HCT116 (cell line): ENCODE data around the gene UCN. TPM values are rescaled to one million over a fixed set of nuclear protein-coding genes. Genes with fewer than 3 reads are reported as not detected.

Experiments
- ATAC-seq: fragments of 200-7000 bp; cut with Tn5 transposase; 2 replicates; pipeline ENCODE4 v1.9.1; 2020; ENCODE audit warnings: mild to moderate bottlenecking, moderate library complexity
- BruUV-seq: library from RNA; stranded (reverse); fragments of 400-500 nt; replicated peaks from 2 replicates; lab custom pipeline; 2021; lab: Mats Ljungman, UMichigan
- CTCF ChIA-PET: fragments of 300-600 bp; sonication (Branson Sonifier 250); formaldehyde crosslinking; loops from one replicate; lab custom pipeline; 2021; ENCODE audit warnings: antibody characterized with exemption; lab: Charles Lee
- POLR2A ChIA-PET: fragments of 300-600, 350-600 bp; sonication (Branson Sonifier 250); formaldehyde crosslinking; loops from one replicate; lab custom pipeline; 2021; ENCODE audit warnings: antibody characterized with exemption; lab: Charles Lee
- RAD21 ChIA-PET, 2 experiments: fragments of 300-600 bp; sonication (Branson Sonifier 250); formaldehyde crosslinking; loops; one replicate each; lab custom pipeline; 2023; ENCODE audit warnings: low total read pairs in 2 of 2; ENCODE audit not compliant: uncharacterized antibody in 2 of 2, unreplicated experiment in 2 of 2, low non-redundant PET in 1 of 2; lab: Charles Lee
- DNase-seq: peaks from one replicate; pipeline ENCODE4 v3.0.0-alpha.2; 2010; ENCODE audit warnings: low read depth, low spot score
- H2AFZ ChIP-seq: fragments of 200-600 bp; shearing (Covaris generic), sonication (generic); 2 replicates; pipeline ENCODE4 v1.6.1; 2017; ENCODE audit warnings: low read depth, mixed run types, mixed read lengths, antibody characterized with exemption, low read length; ENCODE audit not compliant: poor library complexity, severe bottlenecking
- H3K27ac ChIP-seq: 2 replicates; pipeline ENCODE4 v1.5.1; 2012; ENCODE audit warnings: low read depth, low read length
- H3K27me3 ChIP-seq: fragments of 200-600 bp; sonication (generic); 2 replicates; pipeline ENCODE4 v1.6.1; 2016; ENCODE audit warnings: mixed run types, low read length, mixed read lengths; ENCODE audit not compliant: insufficient read depth
- H3K36me3 ChIP-seq, 2 experiments: fragments of 200-500 bp in 1 of 2; fragments of 200-600 bp in 1 of 2; sonication (Bioruptor generic) in 1 of 2; sonication (generic) in 1 of 2; 2 replicates each; pipeline versions ENCODE4 v1.5.1 to v1.6.1; 2014 to 2016; ENCODE audit warnings: low read length in 2 of 2, inconsistent platforms in 1 of 2, mixed read lengths in 1 of 2, mixed run types in 1 of 2; ENCODE audit not compliant: insufficient read depth in 2 of 2, control insufficient read depth in 1 of 2
- H3K4me1 ChIP-seq, 2 experiments: fragments of 200-600 bp in 1 of 2; sonication (generic) in 1 of 2; 2 replicates each; pipeline versions ENCODE4 v1.5.1 to v1.6.1; 2012 to 2017; ENCODE audit warnings: low read length in 2 of 2, inconsistent platforms in 1 of 2, mild to moderate bottlenecking in 1 of 2, mixed read lengths in 1 of 2, mixed run types in 1 of 2, moderate library complexity in 1 of 2; ENCODE audit not compliant: insufficient read depth in 2 of 2, control insufficient read depth in 1 of 2
- H3K4me2 ChIP-seq: fragments of 200-600 bp; sonication (generic); 2 replicates; pipeline ENCODE4 v1.6.1; 2017; ENCODE audit warnings: mixed run types, low read length, mixed read lengths
- H3K4me3 ChIP-seq, 2 experiments: fragments of 200-600 bp in 1 of 2; sonication (generic) in 1 of 2; replicated peaks in 1 of 2; 2 replicates each; pipeline ENCODE4 v1.5.1; 2011 to 2016; ENCODE audit warnings: low read length in 2 of 2, control low read depth in 1 of 2, low read depth in 1 of 2, mild to moderate bottlenecking in 1 of 2, mixed read lengths in 1 of 2, mixed run types in 1 of 2
- H3K79me2 ChIP-seq: fragments of 200-600 bp; sonication (generic); 2 replicates; pipeline ENCODE4 v1.6.1; 2017; ENCODE audit warnings: mild to moderate bottlenecking, mixed run types, low read length, moderate library complexity, mixed read lengths; ENCODE audit not compliant: insufficient read depth
- H3K9ac ChIP-seq: fragments of 200-600 bp; sonication (generic); 2 replicates; pipeline ENCODE4 v1.6.1; 2016; ENCODE audit warnings: low read length, mixed read lengths
- H3K9me2 ChIP-seq: fragments of 200-600 bp; sonication (generic), shearing (Covaris generic); 2 replicates; pipeline ENCODE4 v1.6.1; 2017; ENCODE audit warnings: mixed run types, mild to moderate bottlenecking, moderate library complexity; ENCODE audit not compliant: insufficient read depth
- H3K9me3 ChIP-seq, 2 experiments: fragments of 200-500 bp in 1 of 2; fragments of 200-600 bp in 1 of 2; sonication (Bioruptor generic) in 1 of 2; sonication (generic) in 1 of 2; 2 replicates each; pipeline ENCODE4 v1.6.1; 2014 to 2017; ENCODE audit warnings: low read length in 2 of 2, mixed read lengths in 2 of 2, inconsistent platforms in 1 of 2, low read depth in 1 of 2, mild to moderate bottlenecking in 1 of 2, mixed run types in 1 of 2, moderate library complexity in 1 of 2; ENCODE audit not compliant: control insufficient read depth in 1 of 2, insufficient read depth in 1 of 2
- H4K20me1 ChIP-seq: fragments of 200-600 bp; sonication (generic), shearing (Covaris generic); 2 replicates; pipeline ENCODE4 v1.6.1; 2017; ENCODE audit warnings: mixed run types, mild to moderate bottlenecking, moderate library complexity; ENCODE audit not compliant: insufficient read depth
- ATF3 ChIP-seq: IDR thresholded peaks from 2 replicates; pipeline ENCODE4 v1.6.1; 2012
- CBX3 ChIP-seq: IDR thresholded peaks from 2 replicates; pipeline ENCODE4 v1.6.1; 2012; ENCODE audit warnings: low read depth
- CEBPB ChIP-seq: IDR thresholded peaks from 2 replicates; pipeline ENCODE4 v1.6.1; 2012; ENCODE audit warnings: low read depth
- EGR1 ChIP-seq: IDR thresholded peaks from 2 replicates; pipeline ENCODE4 v1.6.1; 2012; ENCODE audit warnings: low read depth
- ELF1 ChIP-seq: IDR thresholded peaks from 2 replicates; pipeline ENCODE4 v1.6.1; 2012; ENCODE audit warnings: low read depth, borderline replicate concordance
- EZH2 ChIP-seq: fragments of 200-600 bp; sonication (generic); IDR thresholded peaks from 2 replicates; pipeline ENCODE4 v1.6.1; 2017; ENCODE audit warnings: antibody characterized with exemption, mixed run types
- FOSL1 ChIP-seq: IDR thresholded peaks from 2 replicates; pipeline ENCODE4 v1.6.1; 2012; ENCODE audit warnings: low read depth
- POLR2AphosphoS5 ChIP-seq: IDR thresholded peaks from 2 replicates; pipeline ENCODE4 v1.6.1; 2011; ENCODE audit warnings: mild to moderate bottlenecking, low read depth, low read length, moderate library complexity
- RAD21 ChIP-seq: IDR thresholded peaks from 2 replicates; pipeline ENCODE4 v1.6.1; 2012; ENCODE audit warnings: low read depth, mild to moderate bottlenecking
- REST ChIP-seq: IDR thresholded peaks from 2 replicates; pipeline ENCODE4 v1.6.1; 2012; ENCODE audit warnings: low read depth
- SP1 ChIP-seq: IDR thresholded peaks from 2 replicates; pipeline ENCODE4 v1.6.1; 2012; ENCODE audit warnings: low read depth
- YY1 ChIP-seq: IDR thresholded peaks from 2 replicates; pipeline ENCODE4 v1.6.1; 2011; ENCODE audit warnings: low read length, low read depth, moderate library complexity, mild to moderate bottlenecking; ENCODE audit not compliant: insufficient replicate concordance; ENCODE audit errors: extremely low read depth
- ZBTB33 ChIP-seq: IDR thresholded peaks from 2 replicates; pipeline ENCODE4 v1.6.1; 2011; ENCODE audit warnings: mild to moderate bottlenecking, low read length, moderate library complexity; ENCODE audit not compliant: insufficient replicate concordance; ENCODE audit errors: extremely low read depth
- ZFX ChIP-seq: fragments of 450-650 bp; IDR thresholded peaks from 2 replicates; pipeline ENCODE4 v1.6.1; 2017
- ZNF274 ChIP-seq: fragments of 200-500 bp; sonication (Bioruptor generic); IDR thresholded peaks from 2 replicates; pipeline ENCODE4 v1.6.1; 2014; ENCODE audit warnings: mild to moderate bottlenecking, low read depth, low read length, inconsistent platforms
- intact Hi-C: fragments of 100-400 bp; cut with micrococcal nuclease; formaldehyde crosslinking; loops from 2 replicates; pipeline ENCODE4 v1.10.0; 2022
- total RNA-seq: library from RNA; stranded (reverse); gene quantifications from one replicate; pipeline ENCODE4 v1.2.1, GENCODE V29; 2021; ENCODE audit not compliant: unreplicated experiment

The UCN gene
- total RNA-seq, 1 experiment from 2014 or later, result 8.0 TPM

DNA sequence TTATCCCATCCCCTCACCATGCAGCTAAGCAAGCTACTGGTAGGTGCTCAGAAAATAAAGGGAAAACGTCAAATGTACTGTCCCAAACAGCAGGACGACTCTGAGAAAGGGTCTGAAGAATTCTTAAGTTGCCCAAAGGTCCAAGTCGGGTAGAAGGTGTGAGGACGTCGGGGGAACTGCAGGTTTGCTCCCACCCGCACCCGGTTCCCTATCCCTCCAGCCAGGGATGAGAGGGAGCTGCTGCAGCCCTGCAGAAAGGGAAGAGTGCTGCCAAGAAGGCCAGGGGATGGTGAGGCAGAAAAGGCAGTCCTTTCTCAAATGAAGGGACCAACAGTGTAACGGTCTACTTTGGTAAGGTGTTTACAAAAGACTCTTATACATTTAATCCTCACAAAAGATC lies 6.9 kb upstream of the UCN start:
- RAD21 ChIA-PET, result no interaction called here
- Histone ChIP-seq H2AFZ (no peak overlapping the region), H3K36me3 (no peaks in the 10 kb centered on the region; a peak in 1 of 4 replicates), H3K9ac (no peak overlapping the region), H3K9me2 (no peaks in the 10 kb centered on the region), H3K4me2 (no peak overlapping the region), H3K4me3 (no peak overlapping the region), H4K20me1 (no peaks in the 10 kb centered on the region), H3K9me3 (no peaks in the 10 kb centered on the region), H3K27me3 (no peaks in the 10 kb centered on the region), H3K27ac (no peak overlapping the region), H3K79me2 (no peaks in the 10 kb centered on the region), H3K4me1 (peaks cover 7 to 9% of the 10 kb centered on the region in 2 experiments; a peak in 3 of 4 replicates)
- CTCF ChIA-PET, result interaction anchor here (2.0 kb wide), 1 partner anchor 12 kb away, joined by 6 read pairs; no protein-coding TSS in a partner anchor
- ATAC-seq (no peak), DNase-seq (no peak)
- TF ChIP-seq CBX3 (no peak), RAD21 (no peak), ZNF274 (no peak), ATF3 (no peak), FOSL1 (no peak), YY1 (no peak)
- BruUV-seq, result no TSS peak
- POLR2A ChIA-PET, result no interaction called here
- intact Hi-C loops, result no loop called here

- no peak overlapping the region for H2AFZ ChIP-seq
- H3K9me3 ChIP-seq, result no peaks in the 10 kb centered on the region
- H3K9ac ChIP-seq, result no peak overlapping the region
- intact Hi-C loops, result no loop called here
- no TSS peak for BruUV-seq
- H3K4me1 ChIP-seq, result peaks cover 4 to 5% of the 10 kb centered on the region in 2 experiments; a peak in 3 of 4 replicates
- peaks cover 0 to 1% of the 10 kb centered on the region in 2 experiments; a peak in 1 of 4 replicates for H3K36me3 ChIP-seq
- DNase-seq (no peak), ATAC-seq (no peak)
- ChIA-PET CTCF (interaction anchor here (2.0 kb wide), 1 partner anchor 12 kb away, joined by 6 read pairs; no protein-coding TSS in a partner anchor), RAD21 (no interaction called here), POLR2A (no interaction called here)
- H3K4me2 ChIP-seq, result no peak overlapping the region
- H3K79me2 ChIP-seq, result no peaks in the 10 kb centered on the region
- H3K4me3 ChIP-seq, result no peak overlapping the region
- H4K20me1 ChIP-seq, result no peaks in the 10 kb centered on the region
- no peaks in the 10 kb centered on the region for H3K9me2 ChIP-seq
- H3K27ac ChIP-seq, result no peak overlapping the region
- no peaks in the 10 kb centered on the region for H3K27me3 ChIP-seq
- TF ChIP-seq ATF3 (no peak), CEBPB (no peak), ZFX (no peak), SP1 (no peak), ELF1 (no peak), REST (no peak), YY1 (no peak), EGR1 (no peak), ZBTB33 (no peak), RAD21 (no peak), POLR2AphosphoS5 (no peak), EZH2 (no peak)
These were observed 6.5 kb upstream of the UCN start for GRCh38 chr2:27314709-27315108.
